Lower lobe of right lung (tissue), 2 donors: ENCODE measurements around the gene SLC25A39. TPM values are rescaled to one million over a fixed set of nuclear protein-coding genes. Genes with fewer than 3 reads are reported as not detected.
A peak's percentile ranks its signal among the peaks of the same experiment; 100 is the strongest.

Experiments
- ATAC-seq, 2 donors: fragments of 200-7000 bp; cut with Tn5 transposase; one replicate each; pipeline ENCODE4 v1.9.1; 2020 to 2022; ENCODE audit warnings: mild to moderate bottlenecking in 2 of 2, moderate library complexity in 2 of 2
- DNase-seq: peaks from one replicate; pipeline ENCODE4 v3.0.0-alpha.2; 2020
- H3K27ac ChIP-seq: fragments of 200-600 bp; one replicate; pipeline ENCODE4 v1.8.0; 2022
- H3K27me3 ChIP-seq: fragments of 200-600 bp; one replicate; pipeline ENCODE4 v1.8.0; 2022; ENCODE audit warnings: low read depth
- H3K36me3 ChIP-seq: fragments of 200-600 bp; one replicate; pipeline ENCODE4 v1.8.0; 2022; ENCODE audit warnings: mild to moderate bottlenecking
- H3K4me1 ChIP-seq: fragments of 200-600 bp; one replicate; pipeline ENCODE4 v1.8.0; 2022
- H3K4me3 ChIP-seq: fragments of 200-600 bp; one replicate; pipeline ENCODE4 v1.8.0; 2022; ENCODE audit warnings: mild to moderate bottlenecking
- H3K9me3 ChIP-seq: fragments of 200-600 bp; one replicate; pipeline ENCODE4 v1.8.0; 2022
- CTCF ChIP-seq: fragments of 200-600 bp; IDR thresholded peaks from one replicate; pipeline ENCODE4 v1.8.0; 2022; ENCODE audit warnings: antibody characterized with exemption, mild to moderate bottlenecking
- intact Hi-C: fragments of 100-400 bp; cut with DNase I; formaldehyde crosslinking; loops from one replicate; pipeline ENCODE4 v1.11.0; 2022
- total RNA-seq: library from RNA; stranded (reverse); fragmentation: NEBNext Ultra II Directional; extraction: Animal tissue kit (Norgen Biotek cat#: 25700); gene quantifications from one replicate; pipeline ENCODE4 v1.2.1, GENCODE V29; 2021
- donor health status: DM: no; HTN: yes; CAD: no; lungs with severe emphysema.

The SLC25A39 gene
- total RNA-seq, 1 donor from 2014 or later: 76.1 TPM

GRCh38 chr17:44310609-44311376, 13.8 kb downstream of the SLC25A39 start:
- intact Hi-C loops: no loop called here
- peaks cover 25% of the 10 kb centered on the region for H3K4me1 ChIP-seq
- no peaks in the 10 kb centered on the region for H3K9me3 ChIP-seq

GRCh38 chr17:44310188-44310587, 14.4 kb downstream of the SLC25A39 start:
- Histone ChIP-seq H3K4me1 (peaks cover 25% of the 10 kb centered on the region), H3K36me3 (no peaks in the 10 kb centered on the region), H3K27ac (no peak overlapping the region), H3K9me3 (no peaks in the 10 kb centered on the region), H3K27me3 (peaks cover 40% of the 10 kb centered on the region), H3K4me3 (no peak overlapping the region)
- no peak for ATAC-seq
- TF ChIP-seq CTCF: no peak
- intact Hi-C loops: no loop called here
- no peak for DNase-seq

More at GRCh38 chr17:44310609-44311376, 13.8 kb downstream of the SLC25A39 start:
- no peak overlapping the region for H3K27ac ChIP-seq
- no peak for ATAC-seq
- no peak for DNase-seq
- peaks cover 39% of the 10 kb centered on the region for H3K27me3 ChIP-seq
- no peak overlapping the region for H3K4me3 ChIP-seq
- TF ChIP-seq CTCF: no peak
- no peaks in the 10 kb centered on the region for H3K36me3 ChIP-seq

GRCh38 chr17:44309472-44309871, 15.2 kb downstream of the SLC25A39 start:
- H3K27me3 ChIP-seq: peaks cover 40% of the 10 kb centered on the region
- no peaks in the 10 kb centered on the region for H3K36me3 ChIP-seq
- H3K9me3 ChIP-seq: no peaks in the 10 kb centered on the region
- H3K4me1 ChIP-seq: peaks cover 19% of the 10 kb centered on the region
- DNase-seq: no peak
- no peak overlapping the region for H3K4me3 ChIP-seq
- intact Hi-C loops: no loop called here
- H3K27ac ChIP-seq: no peak overlapping the region
- no peak for ATAC-seq
- no peak for TF ChIP-seq CTCF

- H3K27ac ChIP-seq: no peak overlapping the region
- intact Hi-C loops: no loop called here
- peak overlapping the region; percentile 57 for H3K4me3 ChIP-seq
- no peaks in the 10 kb centered on the region for H3K36me3 ChIP-seq
- ATAC-seq (peak; percentile 9 to 14), DNase-seq (no peak)
- TF ChIP-seq CTCF: no peak
- H3K4me1 ChIP-seq: peaks cover 19% of the 10 kb centered on the region
- H3K9me3 ChIP-seq: no peaks in the 10 kb centered on the region
- peaks cover 39% of the 10 kb centered on the region for H3K27me3 ChIP-seq
These were observed 15.8 kb downstream of the SLC25A39 start for GRCh38 chr17:44308865-44309264.

GRCh38 chr17:44308320-44308818, 16.3 kb downstream of the SLC25A39 start, which contains the start of gene RUNDC3A:
RUNDC3A (plus strand) TSS chr17:44308601; CDS start chr17:44308833, 232 bp downstream.
- peak; percentile 85 for DNase-seq
- Histone ChIP-seq H3K36me3 (no peaks in the 10 kb centered on the region), H3K4me1 (peaks cover 19% of the 10 kb centered on the region), H3K9me3 (no peaks in the 10 kb centered on the region), H3K27ac (no peak within 1 kb of the TSS), H3K27me3 (peaks cover 39% of the 10 kb centered on the region), H3K4me3 (peak within 1 kb of the TSS; percentile 57)
- no peak for TF ChIP-seq CTCF
- peak; percentile 97 for ATAC-seq
- intact Hi-C loops: no loop called here
